GM19397 (cell line): ENCODE measurements around the gene GON4L.
"Not testable (repeated sequence)": the region's sequence is repeated elsewhere in the genome, so short reads cannot be mapped to it uniquely, and the experiment has no call there.

Experiments used
- ATAC-seq: cut with Tn5 transposase; IDR thresholded peaks from one replicate; pipeline ENCODE4 v1.9.1; 2021; ENCODE audit warnings: mild to moderate bottlenecking, moderate library complexity; ENCODE audit not compliant: unreplicated experiment

The GON4L gene

GRCh38 chr1:155759017-155759416, 98.0 kb downstream of the GON4L start:
- not testable (repeated sequence) for ATAC-seq

GRCh38 chr1:155748141-155748540, 108.9 kb downstream of the GON4L start:
- ATAC-seq: not testable (repeated sequence)

DNA sequence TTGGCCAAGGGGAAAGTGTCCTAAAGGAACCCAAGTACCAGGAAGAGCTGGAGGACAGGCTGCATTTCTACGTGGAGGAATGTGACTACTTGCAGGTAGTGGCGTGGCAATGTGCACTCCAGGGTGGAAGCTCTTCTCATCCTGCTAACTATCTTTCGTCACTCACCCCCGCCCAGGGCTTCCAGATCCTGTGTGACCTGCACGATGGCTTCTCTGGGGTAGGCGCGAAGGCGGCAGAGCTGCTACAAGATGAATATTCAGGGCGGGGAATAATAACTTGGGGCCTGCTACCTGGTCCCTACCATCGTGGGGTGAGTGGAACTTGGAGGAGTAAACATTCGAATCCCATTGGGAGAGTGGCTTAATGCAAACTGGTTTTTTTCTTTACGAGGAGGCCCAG, 109.4 kb downstream of the GON4L start:
- ATAC-seq: not testable (repeated sequence)

DNA sequence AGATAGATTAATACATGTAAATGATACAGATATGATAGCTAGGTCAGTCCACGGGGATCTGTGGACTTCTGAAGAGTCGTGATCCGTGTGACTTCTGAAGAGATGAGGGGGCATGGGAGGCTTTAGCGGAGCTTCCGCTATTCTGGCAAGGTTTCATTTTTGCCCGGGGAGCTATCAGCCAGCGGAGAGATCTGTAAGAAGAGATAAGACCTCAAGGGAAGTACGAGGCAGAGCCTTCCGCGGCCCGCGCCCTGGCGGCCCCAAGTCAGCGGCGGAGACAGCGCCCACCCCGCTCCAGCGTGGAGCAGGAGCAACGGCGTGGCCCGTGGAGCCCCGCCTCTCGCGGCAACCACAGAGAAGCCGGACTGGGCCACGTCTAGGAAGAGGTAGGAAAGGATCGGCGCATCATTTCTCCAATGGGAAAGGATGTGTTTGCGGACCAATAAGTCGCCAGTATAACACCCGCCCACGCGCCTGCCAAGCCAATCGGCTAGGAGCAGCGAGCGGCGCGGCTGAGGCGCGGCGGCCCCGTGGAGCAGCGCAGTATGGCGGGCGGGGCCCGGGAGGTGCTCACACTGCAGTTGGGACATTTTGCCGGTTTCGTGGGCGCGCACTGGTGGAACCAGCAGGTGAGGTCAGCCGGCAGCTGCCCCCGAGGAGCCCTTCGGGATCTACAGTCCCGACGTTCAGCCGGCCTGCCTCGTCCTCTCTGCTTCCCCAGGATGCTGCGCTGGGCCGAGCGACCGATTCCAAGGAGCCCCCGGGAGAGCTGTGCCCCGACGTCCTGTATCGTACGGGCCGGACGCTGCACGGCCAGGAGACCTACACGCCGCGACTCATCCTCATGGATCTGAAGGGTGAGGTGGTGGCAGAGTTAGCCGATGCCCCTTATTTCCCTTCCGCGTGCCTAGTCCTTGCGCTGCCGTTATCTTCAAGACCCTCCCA, 111.5 kb downstream of the GON4L start:
- peak; percentile 88 for ATAC-seq

DNA sequence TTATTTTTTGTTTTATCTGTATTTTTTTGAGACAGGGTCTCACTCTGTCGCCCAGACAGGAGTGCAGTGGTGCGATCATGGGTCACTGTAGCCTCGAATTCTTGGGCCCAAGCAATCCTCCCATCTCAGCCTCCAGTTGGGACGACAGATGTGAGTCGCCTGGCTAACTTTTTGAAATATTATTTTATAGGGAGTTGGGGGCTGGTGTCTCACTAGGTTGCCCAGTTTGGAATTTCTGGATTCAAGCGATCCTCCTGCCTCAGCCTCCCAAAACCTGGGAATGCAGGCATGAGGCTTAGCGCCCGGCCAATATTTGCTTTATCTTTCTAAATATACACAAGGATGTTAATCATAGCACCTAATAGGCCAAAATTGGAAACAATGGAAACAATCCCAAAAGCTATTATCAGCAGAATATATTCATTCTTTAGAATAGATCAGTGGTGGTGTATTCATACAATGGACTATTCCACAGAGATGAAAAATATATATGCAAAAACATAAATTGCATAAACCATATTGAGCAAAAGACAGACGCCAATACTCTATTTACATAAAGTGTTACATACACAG, 112.2 kb downstream of the GON4L start:
- ATAC-seq: no peak

- no peak for ATAC-seq
Measured at GRCh38 chr1:155741908-155742307, 115.1 kb downstream of the GON4L start.

GRCh38 chr1:155740995-155741394, 116.0 kb downstream of the GON4L start:
- ATAC-seq: no peak

- no peak for ATAC-seq
Measured at GRCh38 chr1:155729031-155729898, 127.7 kb downstream of the GON4L start.

DNA sequence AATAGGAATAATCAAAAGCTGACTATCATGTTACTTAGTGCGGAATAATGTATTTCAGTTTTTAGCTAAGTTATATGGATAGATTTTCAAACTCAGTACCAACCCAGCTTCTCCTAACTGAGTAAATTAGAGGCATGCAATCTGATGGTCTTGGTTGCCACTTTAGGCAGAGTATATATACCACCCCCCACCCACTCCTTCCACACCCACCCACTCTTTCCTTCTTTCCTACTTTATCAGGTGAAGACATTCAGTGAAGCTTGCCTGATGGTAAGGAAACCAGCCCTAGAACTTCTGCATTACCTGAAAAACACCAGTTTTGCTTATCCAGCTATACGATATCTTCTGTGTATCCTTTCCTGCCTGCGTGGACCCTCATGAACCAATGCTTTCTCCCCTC, 131.9 kb downstream of the GON4L start:
- no peak for ATAC-seq

- no peak for ATAC-seq
Measured at GRCh38 chr1:155719703-155720102, 137.3 kb downstream of the GON4L start.

- ATAC-seq: not testable (repeated sequence)
Measured at GRCh38 chr1:155718524-155719115, 138.4 kb downstream of the GON4L start.

- no peak for ATAC-seq
Measured at GRCh38 chr1:155717041-155717440, 140.0 kb downstream of the GON4L start.

GRCh38 chr1:155715777-155716176, 141.2 kb downstream of the GON4L start:
- ATAC-seq: no peak

DNA sequence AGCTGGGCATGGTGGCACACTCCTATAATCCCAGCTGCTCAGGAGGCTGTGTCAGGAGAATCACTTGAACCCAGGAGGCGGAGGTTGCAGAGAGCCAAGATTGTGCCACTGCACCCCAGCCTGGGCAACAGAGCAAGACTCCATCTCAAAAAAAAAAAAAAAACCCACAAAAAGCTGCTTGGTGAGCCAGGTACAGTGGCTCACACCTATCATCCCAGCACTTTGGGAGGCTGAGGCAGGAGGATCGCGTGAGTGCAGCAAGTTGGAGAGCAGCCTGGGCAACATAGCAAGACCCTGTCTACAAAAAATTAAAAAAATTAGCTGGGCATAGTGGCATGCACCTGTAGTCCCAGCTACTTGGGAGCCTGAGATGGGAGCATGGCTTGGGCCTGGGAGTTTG, 142.0 kb downstream of the GON4L start:
- not testable (repeated sequence) for ATAC-seq

GRCh38 chr1:155713075-155713474, 143.9 kb downstream of the GON4L start:
- no peak for ATAC-seq

DNA sequence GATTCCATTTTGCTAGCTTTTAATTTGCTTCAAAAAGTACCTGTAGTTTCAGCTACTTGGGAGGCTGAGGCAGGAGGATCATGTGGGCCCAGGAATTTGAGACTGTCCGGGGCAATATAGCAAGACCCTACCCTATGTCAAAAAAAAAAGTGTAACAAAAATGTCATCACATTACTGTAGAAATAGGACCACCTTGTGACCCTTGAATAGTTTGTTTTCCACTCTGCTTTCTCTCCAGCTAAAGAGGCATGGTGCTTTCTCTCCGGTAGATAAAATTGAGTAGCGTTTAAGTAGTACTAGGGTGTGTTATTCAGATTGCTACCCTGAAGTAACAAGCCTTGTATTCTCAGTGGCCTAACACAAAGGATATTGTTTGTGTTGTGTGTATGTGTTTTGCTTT, 144.4 kb downstream of the GON4L start:
- ATAC-seq: not testable (repeated sequence)

DNA sequence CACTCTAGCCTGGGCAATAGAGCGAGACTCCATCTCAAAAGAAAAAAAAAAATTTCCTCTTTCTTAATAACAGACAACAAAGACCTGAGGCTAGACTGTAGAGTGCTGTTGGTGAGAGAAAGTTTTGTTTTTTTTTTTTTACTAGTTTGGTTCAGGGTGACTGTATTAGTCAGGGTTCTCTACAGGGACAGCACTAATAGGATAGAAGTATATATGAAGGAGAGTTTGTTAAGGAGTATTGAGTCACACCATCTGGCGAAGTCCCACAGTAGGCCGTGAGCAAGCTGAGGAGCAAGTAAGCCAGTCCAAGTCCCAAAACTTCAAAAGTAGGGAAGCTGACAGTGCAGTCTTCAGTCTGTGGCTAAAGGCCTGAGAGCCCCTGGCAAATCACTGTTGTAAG, 145.6 kb downstream of the GON4L start:
- ATAC-seq: not testable (repeated sequence)

DNA sequence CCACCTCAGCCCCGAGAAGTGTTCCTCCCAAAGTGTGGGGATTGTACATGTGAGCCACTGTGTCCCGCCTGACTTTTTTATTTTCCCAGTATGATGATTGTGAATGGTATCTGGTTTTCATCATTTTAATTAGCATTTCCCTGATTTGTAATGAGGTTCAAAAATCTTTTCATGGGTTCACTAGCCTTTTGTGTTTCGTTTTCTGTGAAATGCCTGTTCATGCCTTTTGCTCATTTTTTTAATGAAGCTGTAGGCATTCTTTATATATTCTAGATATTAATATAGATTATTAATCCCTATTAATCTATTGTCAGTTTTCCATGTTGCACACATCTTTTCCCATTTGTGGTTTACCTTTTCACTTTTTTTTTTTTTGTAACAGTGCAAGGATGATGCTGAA, 147.6 kb downstream of the GON4L start:
- no peak for ATAC-seq

DNA sequence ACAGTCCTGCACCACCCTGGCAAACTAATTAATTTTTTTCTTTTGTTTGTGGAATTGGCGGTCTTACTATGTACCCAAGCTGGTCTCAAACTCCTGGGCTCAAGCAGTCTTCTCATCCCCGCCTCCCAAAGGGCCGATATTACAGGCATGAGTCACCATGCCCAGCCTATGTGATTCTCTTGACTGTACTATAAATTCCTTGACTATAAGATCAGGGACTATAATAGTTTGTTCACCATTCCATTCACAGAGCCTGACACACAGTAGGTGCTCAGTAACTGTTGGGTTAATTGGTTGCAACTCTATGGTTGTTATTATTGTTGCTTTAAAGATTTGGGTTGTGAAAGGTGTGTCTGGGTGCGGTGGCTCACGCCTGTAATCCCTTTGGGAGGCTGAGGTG, 150.9 kb downstream of the GON4L start:
- no peak for ATAC-seq

GRCh38 chr1:155704414-155704813, 152.6 kb downstream of the GON4L start:
- not testable (repeated sequence) for ATAC-seq

GRCh38 chr1:155703216-155703615, 153.8 kb downstream of the GON4L start:
- no peak for ATAC-seq
